ENCODE results near the gene DDX59. TPM values are rescaled to one million over a fixed set of nuclear protein-coding genes. Genes with fewer than 3 reads are reported as not detected.

Gene DDX59
- total RNA-seq, 4 donors from 2014 or later = 36.7 to 52.7 (median 39.5) TPM

- in situ Hi-C loops (cut with MboI; ENCODE audit: low sequenced_read_pairs in 4 of 4) (no loop called here), intact Hi-C loops (cut with DNase I; ENCODE audit: low total_unique reads) (no loop called here)
- no peaks in the 10 kb centered on the region for H3K27me3 ChIP-seq
Measured at GRCh38 chr1:200708161-200708560, 38.5 kb upstream of the DDX59 start.

GRCh38 chr1:200707116-200707515 lies 37.4 kb upstream of the DDX59 start:
- H3K9me3 ChIP-seq = no peaks in the 10 kb centered on the region
- H3K4me1 ChIP-seq = no peaks in the 10 kb centered on the region
- no peak overlapping the region for H3K4me3 ChIP-seq
- TF ChIP-seq CTCF (IDR thresholded peaks at IDR 0.05 in 4 of 5, conservative IDR thresholded peaks at IDR 0.05 in 1 of 5) (no peak), POLR2A (IDR thresholded peaks at IDR 0.05) (no peak)
- in situ Hi-C loops (cut with MboI; ENCODE audit: low sequenced_read_pairs in 4 of 4) (no loop called here), intact Hi-C loops (cut with DNase I; ENCODE audit: low total_unique reads) (no loop called here)
- no peak for DNase-seq
- no peak for ATAC-seq
- no peak overlapping the region for H3K27ac ChIP-seq
- H3K27me3 ChIP-seq = no peaks in the 10 kb centered on the region
- H3K36me3 ChIP-seq = no peaks in the 10 kb centered on the region

More at GRCh38 chr1:200708161-200708560, 38.5 kb upstream of the DDX59 start:
- ATAC-seq (no peak), DNase-seq (no peak)
- H3K4me3 ChIP-seq = no peak overlapping the region
- no peaks in the 10 kb centered on the region for H3K36me3 ChIP-seq
- TF ChIP-seq CTCF (IDR thresholded peaks at IDR 0.05 in 4 of 5, conservative IDR thresholded peaks at IDR 0.05 in 1 of 5) (no peak), POLR2A (IDR thresholded peaks at IDR 0.05) (no peak)
- H3K9me3 ChIP-seq = no peaks in the 10 kb centered on the region
- H3K4me1 ChIP-seq = no peaks in the 10 kb centered on the region
- H3K27ac ChIP-seq = no peak overlapping the region

DNA sequence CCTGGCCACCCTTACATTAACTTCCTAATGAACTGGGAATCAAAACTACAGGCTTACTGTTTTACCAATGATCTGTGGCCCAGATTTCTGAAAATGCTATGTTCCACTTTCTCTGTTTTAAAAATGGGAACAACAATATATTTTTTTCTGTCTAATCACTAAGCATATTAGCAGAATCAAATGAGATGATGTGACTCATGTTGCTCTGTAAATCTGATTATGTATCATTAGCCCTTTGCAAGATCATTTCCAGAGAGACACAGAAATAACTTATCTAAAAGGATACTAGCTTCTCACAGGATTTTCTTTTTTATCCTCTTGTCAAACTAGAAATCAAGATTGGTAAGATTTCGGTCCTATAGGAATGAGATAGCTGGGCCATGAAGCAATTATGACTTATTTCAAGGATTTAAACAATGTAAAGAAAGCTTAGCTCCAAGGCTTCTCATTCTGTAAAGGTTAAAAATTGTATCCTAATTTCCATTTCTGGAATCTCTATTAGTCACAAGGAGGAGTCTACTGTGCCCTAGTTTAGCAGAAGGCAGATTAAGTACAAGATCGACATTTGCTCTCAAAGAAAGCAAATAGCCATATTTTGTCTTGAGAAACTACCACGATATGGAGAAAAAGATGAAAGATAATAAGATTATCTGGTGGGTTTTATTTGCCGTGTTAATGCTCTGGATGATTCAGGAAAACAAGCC lies 36.6 kb upstream of the DDX59 start:
- no peak for DNase-seq
- no peaks in the 10 kb centered on the region for H3K36me3 ChIP-seq
- in situ Hi-C loops (cut with MboI; ENCODE audit: low sequenced_read_pairs in 4 of 4) (no loop called here), intact Hi-C loops (cut with DNase I; ENCODE audit: low total_unique reads) (no loop called here)
- no peaks in the 10 kb centered on the region for H3K9me3 ChIP-seq
- no peak overlapping the region for H3K4me3 ChIP-seq
- H3K27ac ChIP-seq = no peak overlapping the region
- TF ChIP-seq CTCF (IDR thresholded peaks at IDR 0.05 in 4 of 5, conservative IDR thresholded peaks at IDR 0.05 in 1 of 5) (no peak), POLR2A (IDR thresholded peaks at IDR 0.05) (no peak)
- no peaks in the 10 kb centered on the region for H3K4me1 ChIP-seq
- ATAC-seq = no peak
- H3K27me3 ChIP-seq = no peaks in the 10 kb centered on the region

GRCh38 chr1:200704986-200705500 lies 35.3 kb upstream of the DDX59 start:
- no peak for ATAC-seq
- no peaks in the 10 kb centered on the region for H3K36me3 ChIP-seq
- no peaks in the 10 kb centered on the region for H3K27me3 ChIP-seq
- intact Hi-C loops (cut with DNase I; ENCODE audit: low total_unique reads) (no loop called here), in situ Hi-C loops (cut with MboI; ENCODE audit: low sequenced_read_pairs in 4 of 4) (no loop called here)
- H3K4me1 ChIP-seq = no peaks in the 10 kb centered on the region
- no peak for TF ChIP-seq CTCF (IDR thresholded peaks at IDR 0.05 in 4 of 5, conservative IDR thresholded peaks at IDR 0.05 in 1 of 5)
- TF ChIP-seq POLR2A (IDR thresholded peaks at IDR 0.05) = no peak
- H3K27ac ChIP-seq = no peak overlapping the region
- H3K4me3 ChIP-seq = no peak overlapping the region
- DNase-seq = no peak
- H3K9me3 ChIP-seq = no peaks in the 10 kb centered on the region

Measured in gastrocnemius medialis (tissue), 4 donors.